Hepatocyte (in vitro differentiated cells): ENCODE results near the gene ZG16B. TPM values are rescaled to one million over a fixed set of nuclear protein-coding genes. Genes with fewer than 3 reads are reported as not detected.

Experiments
- DNase-seq: peaks from one replicate; pipeline ENCODE4 v3.0.0-alpha.2; 2016; ENCODE audit warnings: low spot score
- H2AFZ ChIP-seq: fragments of 200-600 bp; sonication (generic); 2 replicates; pipeline ENCODE4 v1.6.0; 2016; ENCODE audit warnings: antibody characterized with exemption, mild to moderate bottlenecking
- H3K27ac ChIP-seq: fragments of 200-600 bp; sonication (generic); 2 replicates; pipeline ENCODE4 v1.5.1; 2016; ENCODE audit warnings: mild to moderate bottlenecking
- H3K27me3 ChIP-seq: fragments of 200-600 bp; sonication (generic); 2 replicates; pipeline ENCODE4 v1.6.1; 2016
- H3K36me3 ChIP-seq: fragments of 200-600 bp; sonication (generic); replicated peaks from 2 replicates; pipeline ENCODE4 v1.5.1; 2016; ENCODE audit warnings: low read depth; ENCODE audit not compliant: insufficient read depth
- H3K4me1 ChIP-seq: fragments of 200-600 bp; sonication (generic); 2 replicates; pipeline ENCODE4 v1.5.1; 2016; ENCODE audit warnings: mild to moderate bottlenecking, moderate library complexity; ENCODE audit not compliant: insufficient read depth
- H3K4me2 ChIP-seq: fragments of 200-600 bp; sonication (generic); 2 replicates; pipeline ENCODE4 v1.6.0; 2016
- H3K4me3 ChIP-seq: fragments of 200-600 bp; sonication (generic); 2 replicates; pipeline ENCODE4 v1.5.1; 2016; ENCODE audit warnings: mild to moderate bottlenecking
- H3K79me2 ChIP-seq: fragments of 200-600 bp; sonication (generic); 2 replicates; pipeline ENCODE4 v1.6.0; 2017; ENCODE audit warnings: mild to moderate bottlenecking
- H3K9me2 ChIP-seq: fragments of 200-600 bp; sonication (generic); replicated peaks from 2 replicates; pipeline ENCODE4 v1.6.0; 2017; ENCODE audit warnings: mild to moderate bottlenecking; ENCODE audit not compliant: insufficient read depth
- H3K9me3 ChIP-seq: fragments of 200-600 bp; sonication (generic); 2 replicates; pipeline ENCODE4 v1.5.1; 2016; ENCODE audit warnings: low read depth, mild to moderate bottlenecking
- H4K20me1 ChIP-seq: fragments of 200-600 bp; sonication (generic); 2 replicates; pipeline ENCODE4 v1.6.0; 2016; ENCODE audit warnings: mild to moderate bottlenecking; ENCODE audit not compliant: insufficient read depth, poor library complexity, severe bottlenecking
- EZH2 ChIP-seq: fragments of 200-600 bp; sonication (generic); IDR thresholded peaks from 2 replicates; pipeline ENCODE4 v1.6.1; 2016; ENCODE audit warnings: antibody characterized with exemption, mild to moderate bottlenecking, borderline replicate concordance
- EZH2phosphoT487 ChIP-seq: fragments of 200-600 bp; sonication (generic); IDR thresholded peaks from one replicate; pipeline ENCODE4 v1.6.1; 2018; ENCODE audit warnings: antibody characterized with exemption, mild to moderate bottlenecking, low read depth, moderate library complexity; ENCODE audit not compliant: unreplicated experiment, severe bottlenecking
- WGBS: methylation state at CpG from one replicate; pipeline ENCODE4 v1.1.6; 2016; ENCODE audit warnings: low lambda C conversion rate; ENCODE audit errors: missing lambda C conversion rate; 5-methylcytosine and 5-hydroxymethylcytosine counted together
- polyA plus RNA-seq: library from polyadenylated mRNA; unstranded; fragments of >200 nt; fragmentation: Nextera tagmentation; extraction: Ambion mirVana; gene quantifications from 2 replicates; pipeline ENCODE4 v1.2.1, GENCODE V29; 2016
- total RNA-seq: library from RNA; depleted of rRNA; stranded (reverse); fragments of >200 nt; gene quantifications from 2 replicates; pipeline ENCODE4 v1.2.3, GENCODE V29; 2014
- TF ChIP-seq, protein P1 (sequence below): fragments of 200-600 bp; sonication (generic); IDR thresholded peaks from 2 replicates; pipeline ENCODE4 v1.5.1; 2016; ENCODE audit warnings: antibody characterized with exemption, mild to moderate bottlenecking; ENCODE audit not compliant: poor library complexity

Gene ZG16B
- total and polyA plus RNA-seq, 2 experiments from 2014 or later: 4.3 to 4.9 TPM

DNA sequence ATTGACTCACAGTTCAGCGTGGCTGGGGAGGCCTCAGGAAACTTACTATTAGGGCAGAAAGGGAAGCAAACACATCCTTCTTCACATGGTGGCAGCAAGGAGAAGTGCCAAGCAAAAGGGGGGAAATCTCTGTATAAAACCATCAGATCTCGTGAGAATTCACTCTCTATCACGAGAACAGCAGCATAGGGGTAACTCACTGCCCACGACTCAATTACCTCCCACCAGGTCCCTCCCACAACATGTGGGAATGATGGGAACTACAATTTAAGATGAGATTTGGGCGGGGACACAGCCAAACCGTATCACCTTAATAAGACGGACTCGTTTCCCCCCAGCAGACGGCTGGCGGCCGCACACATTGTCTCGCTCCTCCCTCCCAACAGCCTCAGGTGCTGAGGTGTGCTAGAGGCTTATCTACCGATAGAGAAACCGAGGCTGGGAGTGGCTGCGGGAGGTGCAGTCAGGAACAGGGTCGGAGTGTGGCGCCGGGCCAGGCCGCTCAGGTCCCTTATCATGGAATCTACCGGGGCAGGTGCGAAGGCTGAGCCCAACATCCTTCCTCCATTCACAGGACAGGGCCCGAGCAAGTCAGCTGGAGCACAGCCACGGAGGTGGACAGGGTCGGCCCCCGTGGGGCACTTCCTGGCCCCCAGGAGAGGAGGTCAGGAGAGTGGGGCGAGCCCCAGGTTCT, 4.9 kb upstream of the ZG16B start:
- no peak for DNase-seq

DNA sequence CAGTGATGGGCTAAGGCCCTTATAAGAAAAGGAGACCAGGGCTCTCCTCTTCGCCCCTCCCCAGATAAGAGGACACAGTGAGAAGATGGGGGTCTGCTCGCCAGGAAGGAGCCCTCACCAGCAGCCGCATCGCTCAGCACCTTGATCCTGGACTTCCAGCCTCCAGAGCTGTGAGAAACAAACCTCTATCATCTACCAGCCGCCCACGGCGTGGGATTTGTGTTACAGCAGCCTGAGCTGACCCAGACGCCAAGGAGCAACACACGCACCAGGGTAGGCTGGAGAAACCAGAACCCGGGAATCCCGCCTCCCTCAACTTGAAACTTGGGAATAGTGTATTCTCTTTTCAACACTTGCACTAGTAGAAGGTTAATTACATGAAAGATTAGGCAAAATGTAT, 4.2 kb upstream of the ZG16B start:
- 75% methylated on average over 11 of the region's 11 CpGs for WGBS
- TF ChIP-seq EZH2phosphoT487 (no peak), EZH2 (no peak)
- TF ChIP-seq, protein P1, sequence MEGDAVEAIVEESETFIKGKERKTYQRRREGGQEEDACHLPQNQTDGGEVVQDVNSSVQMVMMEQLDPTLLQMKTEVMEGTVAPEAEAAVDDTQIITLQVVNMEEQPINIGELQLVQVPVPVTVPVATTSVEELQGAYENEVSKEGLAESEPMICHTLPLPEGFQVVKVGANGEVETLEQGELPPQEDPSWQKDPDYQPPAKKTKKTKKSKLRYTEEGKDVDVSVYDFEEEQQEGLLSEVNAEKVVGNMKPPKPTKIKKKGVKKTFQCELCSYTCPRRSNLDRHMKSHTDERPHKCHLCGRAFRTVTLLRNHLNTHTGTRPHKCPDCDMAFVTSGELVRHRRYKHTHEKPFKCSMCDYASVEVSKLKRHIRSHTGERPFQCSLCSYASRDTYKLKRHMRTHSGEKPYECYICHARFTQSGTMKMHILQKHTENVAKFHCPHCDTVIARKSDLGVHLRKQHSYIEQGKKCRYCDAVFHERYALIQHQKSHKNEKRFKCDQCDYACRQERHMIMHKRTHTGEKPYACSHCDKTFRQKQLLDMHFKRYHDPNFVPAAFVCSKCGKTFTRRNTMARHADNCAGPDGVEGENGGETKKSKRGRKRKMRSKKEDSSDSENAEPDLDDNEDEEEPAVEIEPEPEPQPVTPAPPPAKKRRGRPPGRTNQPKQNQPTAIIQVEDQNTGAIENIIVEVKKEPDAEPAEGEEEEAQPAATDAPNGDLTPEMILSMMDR: no peak
- Histone ChIP-seq H3K4me3 (no peak overlapping the region), H3K9me3 (no peaks in the 10 kb centered on the region), H3K4me1 (peaks cover 8% of the 10 kb centered on the region), H3K79me2 (no peaks in the 10 kb centered on the region), H3K27me3 (no peaks in the 10 kb centered on the region), H3K4me2 (no peak overlapping the region), H2AFZ (no peak overlapping the region), H3K27ac (no peak overlapping the region), H4K20me1 (no peaks in the 10 kb centered on the region), H3K9me2 (no peaks in the 10 kb centered on the region), H3K36me3 (no peaks in the 10 kb centered on the region)
- DNase-seq: no peak

More for the DNA sequence above, 4.9 kb upstream of the ZG16B start:
- Histone ChIP-seq H3K27ac (no peak overlapping the region), H3K27me3 (no peaks in the 10 kb centered on the region), H3K4me2 (no peak overlapping the region), H3K79me2 (no peaks in the 10 kb centered on the region), H4K20me1 (no peaks in the 10 kb centered on the region), H3K9me3 (no peaks in the 10 kb centered on the region), H3K9me2 (no peaks in the 10 kb centered on the region), H3K36me3 (no peaks in the 10 kb centered on the region), H2AFZ (no peak overlapping the region), H3K4me3 (no peak overlapping the region), H3K4me1 (peaks cover 6% of the 10 kb centered on the region)
- WGBS: 90% methylated on average over 26 of the region's 26 CpGs
- TF ChIP-seq EZH2 (no peak), EZH2phosphoT487 (no peak)
- TF ChIP-seq, protein P1: no peak

DNA sequence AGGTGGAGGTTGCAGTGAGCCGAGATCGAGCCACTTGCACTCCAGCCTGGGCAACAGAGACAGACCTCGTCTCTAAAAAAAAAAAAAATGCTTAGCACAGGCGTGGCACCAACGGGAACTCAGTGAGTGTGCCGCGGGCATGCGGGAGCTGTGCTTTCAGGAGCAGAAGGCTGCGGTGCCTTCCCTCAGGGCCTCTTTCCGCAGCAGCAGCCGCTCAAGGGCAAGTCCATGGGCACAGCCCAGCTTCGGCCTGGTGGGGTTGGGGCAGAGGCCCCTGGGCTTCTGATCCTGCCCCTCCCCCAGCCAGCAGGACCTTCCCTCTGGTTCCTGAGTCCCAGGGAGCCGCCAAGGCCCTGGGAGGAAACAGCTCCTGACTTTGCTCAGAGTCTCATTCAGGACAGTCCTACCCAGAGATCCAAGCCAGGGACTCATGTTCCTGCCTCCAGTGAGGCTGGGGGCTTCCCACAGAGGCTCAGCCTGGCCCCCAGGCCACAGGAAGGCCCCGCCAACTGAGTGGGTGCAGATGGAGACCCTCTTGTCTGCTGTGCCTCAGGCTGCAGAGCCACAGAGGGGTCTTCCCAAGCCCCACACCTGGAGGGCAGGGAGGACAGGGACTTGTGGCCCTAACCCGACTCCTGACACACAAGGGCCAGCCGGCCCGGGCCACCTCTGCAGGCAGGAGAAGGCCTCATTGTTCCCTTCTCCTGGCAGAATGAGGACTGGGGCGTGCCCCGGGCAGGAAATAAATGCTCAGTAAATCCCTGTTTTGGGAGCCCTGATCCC, 3.3 kb upstream of the ZG16B start:
- Histone ChIP-seq H3K27ac (no peak overlapping the region), H3K36me3 (no peaks in the 10 kb centered on the region), H4K20me1 (no peaks in the 10 kb centered on the region), H2AFZ (no peak overlapping the region), H3K9me3 (no peaks in the 10 kb centered on the region), H3K4me1 (peaks cover 8% of the 10 kb centered on the region), H3K9me2 (no peaks in the 10 kb centered on the region), H3K79me2 (no peaks in the 10 kb centered on the region), H3K4me2 (no peak overlapping the region), H3K4me3 (no peak overlapping the region), H3K27me3 (no peaks in the 10 kb centered on the region)
- no peak for TF ChIP-seq EZH2phosphoT487
- no peak for TF ChIP-seq EZH2
- TF ChIP-seq, protein P1: no peak
- whole genome bisulfite sequencing: 82% methylated on average over 18 of the region's 19 CpGs
- no peak for DNase-seq
